SH-SY5Y (cell line): ENCODE results near the gene CHKA.

ENCODE experiments used
- GATA2 ChIP-seq: IDR thresholded peaks from 2 replicates; pipeline ENCODE4 v1.6.1; 2011; ENCODE audit warnings: mild to moderate bottlenecking, low read depth, low read length
- GATA3 ChIP-seq: IDR thresholded peaks from 2 replicates; pipeline ENCODE4 v1.6.1; 2011; ENCODE audit warnings: low read depth, mild to moderate bottlenecking, low read length, moderate library complexity

DNA sequence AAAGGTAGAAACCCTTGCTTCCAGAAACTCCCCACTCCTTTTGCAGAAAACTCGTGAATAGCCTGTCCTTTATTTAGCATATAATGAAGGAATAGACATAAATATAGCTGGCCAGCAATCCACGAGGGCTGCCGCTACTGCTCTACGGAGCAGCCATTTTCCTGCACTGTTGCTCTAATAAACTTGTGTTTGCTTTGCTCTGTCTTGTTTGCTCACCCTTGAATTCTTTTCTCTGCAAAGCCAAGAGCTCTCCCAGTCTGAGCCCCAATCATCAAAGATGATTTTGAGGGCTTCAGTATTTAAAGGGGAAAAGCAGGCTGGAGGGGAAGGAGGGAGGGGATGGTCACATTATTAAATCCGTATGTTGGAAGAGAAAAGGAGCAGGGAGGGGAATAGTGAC, 16.6 kb upstream of the CHKA start:
- TF ChIP-seq GATA2 (no peak), GATA3 (no peak)
